ENCODE results near the gene SMIM5.

GRCh38 chr17:75641343-75641742 lies 8.1 kb downstream of the SMIM5 start:
- no peak for TF ChIP-seq CTCF (IDR thresholded peaks at IDR 0.05)
- TF ChIP-seq POLR2AphosphoS5 (IDR thresholded peaks at IDR 0.05; ENCODE audit: insufficient read depth in 1 of 2, low read depth in 1 of 2): no peak
